GM10266 (cell line): ENCODE measurements around the gene LIFR.

ENCODE experiments used
- DNase-seq: peaks from one replicate; pipeline ENCODE4 v3.0.0; 2012; ENCODE audit errors: extremely low spot score
- TF ChIP-seq, protein P1 (sequence below): IDR thresholded peaks from 2 replicates; pipeline ENCODE4 v1.5.1; 2012; ENCODE audit warnings: mild to moderate bottlenecking, low read depth; ENCODE audit not compliant: control insufficient read depth, insufficient read depth; ENCODE audit errors: missing control alignments

LIFR gene

GRCh38 chr5:38581597-38581996, 25.2 kb upstream of the LIFR start:
- TF ChIP-seq, protein P1, sequence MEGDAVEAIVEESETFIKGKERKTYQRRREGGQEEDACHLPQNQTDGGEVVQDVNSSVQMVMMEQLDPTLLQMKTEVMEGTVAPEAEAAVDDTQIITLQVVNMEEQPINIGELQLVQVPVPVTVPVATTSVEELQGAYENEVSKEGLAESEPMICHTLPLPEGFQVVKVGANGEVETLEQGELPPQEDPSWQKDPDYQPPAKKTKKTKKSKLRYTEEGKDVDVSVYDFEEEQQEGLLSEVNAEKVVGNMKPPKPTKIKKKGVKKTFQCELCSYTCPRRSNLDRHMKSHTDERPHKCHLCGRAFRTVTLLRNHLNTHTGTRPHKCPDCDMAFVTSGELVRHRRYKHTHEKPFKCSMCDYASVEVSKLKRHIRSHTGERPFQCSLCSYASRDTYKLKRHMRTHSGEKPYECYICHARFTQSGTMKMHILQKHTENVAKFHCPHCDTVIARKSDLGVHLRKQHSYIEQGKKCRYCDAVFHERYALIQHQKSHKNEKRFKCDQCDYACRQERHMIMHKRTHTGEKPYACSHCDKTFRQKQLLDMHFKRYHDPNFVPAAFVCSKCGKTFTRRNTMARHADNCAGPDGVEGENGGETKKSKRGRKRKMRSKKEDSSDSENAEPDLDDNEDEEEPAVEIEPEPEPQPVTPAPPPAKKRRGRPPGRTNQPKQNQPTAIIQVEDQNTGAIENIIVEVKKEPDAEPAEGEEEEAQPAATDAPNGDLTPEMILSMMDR: no peak
- DNase-seq: no peak

DNA sequence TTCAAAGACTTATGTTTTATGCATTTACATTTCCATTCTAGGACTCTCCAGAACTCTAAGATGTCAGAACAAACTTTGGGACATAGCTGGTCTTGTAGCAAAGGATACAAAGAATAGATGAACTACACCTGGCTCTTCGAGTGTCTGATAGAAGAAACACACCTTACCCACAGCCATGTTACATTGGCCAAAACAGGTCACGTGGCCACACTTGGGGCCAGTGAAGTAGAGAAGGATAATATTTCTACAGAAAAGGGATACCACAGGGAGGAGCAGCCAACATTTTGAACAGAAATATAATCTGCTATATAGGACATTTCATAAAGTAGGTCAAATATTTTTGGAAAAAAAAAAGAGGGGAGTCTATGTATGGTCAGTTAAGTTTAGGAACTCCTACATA, 22.7 kb upstream of the LIFR start:
- no peak for DNase-seq
- TF ChIP-seq, protein P1: no peak

GRCh38 chr5:38576961-38577684, 20.7 kb upstream of the LIFR start:
- DNase-seq: no peak
- TF ChIP-seq, protein P1: no peak

DNA sequence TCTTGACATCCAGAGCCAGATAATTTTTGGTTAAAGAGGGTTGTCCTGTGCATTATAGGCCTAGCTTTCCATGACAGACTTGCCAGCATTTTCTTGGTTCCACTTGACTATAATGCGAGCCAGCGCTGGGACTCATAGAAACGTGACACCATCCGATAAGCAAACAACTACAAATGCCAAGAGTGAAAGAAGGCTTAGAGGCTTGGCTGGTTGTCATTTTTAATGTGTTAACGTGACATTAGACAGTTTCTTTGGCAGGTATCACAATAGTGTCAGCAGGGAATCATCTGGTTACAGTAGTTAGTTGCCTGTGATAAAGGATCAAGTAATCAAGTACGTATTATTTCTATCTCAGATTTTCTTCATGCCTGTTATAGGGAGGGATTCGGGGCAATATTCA, 20.0 kb upstream of the LIFR start:
- no peak for DNase-seq
- TF ChIP-seq, protein P1: no peak

- no peak for DNase-seq
- TF ChIP-seq, protein P1: no peak
Observed at GRCh38 chr5:38575476-38575875, 19.0 kb upstream of the LIFR start.

- TF ChIP-seq, protein P1: no peak
- DNase-seq: no peak
Observed at GRCh38 chr5:38574009-38574408, 17.6 kb upstream of the LIFR start.

DNA sequence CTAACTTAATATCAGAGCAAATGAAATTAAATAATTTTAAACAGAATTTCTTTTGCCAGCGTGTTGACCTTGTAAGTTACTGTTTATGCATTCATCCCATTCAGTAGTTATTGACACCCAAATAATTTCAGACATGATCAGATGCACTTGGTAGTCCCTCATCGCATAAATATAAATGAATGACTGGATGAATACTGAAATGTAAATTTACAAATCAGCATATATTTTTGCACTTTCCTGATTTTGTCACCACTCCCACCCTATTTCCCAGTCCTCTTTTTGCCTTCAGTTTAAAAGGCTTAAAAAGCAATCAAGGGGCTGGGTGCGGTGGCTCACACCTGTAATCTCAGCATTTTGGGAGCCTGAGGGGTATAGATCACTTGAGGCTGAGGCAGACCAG, 17.1 kb upstream of the LIFR start:
- no peak for DNase-seq
- TF ChIP-seq, protein P1: no peak
